Uterus (tissue), 2 donors: Measurements from ENCODE around the gene NGRN.

ENCODE experiments used
- POLR2A ChIP-seq, 2 donors: fragments of 450-650 bp; IDR thresholded peaks; one replicate each; pipeline ENCODE4 v1.6.1; 2016; ENCODE audit warnings: antibody characterized with exemption in 2 of 2, mild to moderate bottlenecking in 1 of 2, moderate library complexity in 1 of 2
- TF ChIP-seq, protein P1 (sequence below), 4 experiments: fragments of 200-600 bp in 2 of 4; fragments of 450-650 bp in 2 of 4; sonication (generic) in 2 of 4; IDR thresholded peaks; one replicate each; pipeline ENCODE4 v1.5.1; 2016 to 2019; ENCODE audit warnings: antibody characterized with exemption in 4 of 4, mild to moderate bottlenecking in 2 of 4, moderate library complexity in 1 of 4

GRCh38 chr15:90300988-90301706 lies 35.7 kb downstream of the NGRN start:
- TF ChIP-seq, protein P1, sequence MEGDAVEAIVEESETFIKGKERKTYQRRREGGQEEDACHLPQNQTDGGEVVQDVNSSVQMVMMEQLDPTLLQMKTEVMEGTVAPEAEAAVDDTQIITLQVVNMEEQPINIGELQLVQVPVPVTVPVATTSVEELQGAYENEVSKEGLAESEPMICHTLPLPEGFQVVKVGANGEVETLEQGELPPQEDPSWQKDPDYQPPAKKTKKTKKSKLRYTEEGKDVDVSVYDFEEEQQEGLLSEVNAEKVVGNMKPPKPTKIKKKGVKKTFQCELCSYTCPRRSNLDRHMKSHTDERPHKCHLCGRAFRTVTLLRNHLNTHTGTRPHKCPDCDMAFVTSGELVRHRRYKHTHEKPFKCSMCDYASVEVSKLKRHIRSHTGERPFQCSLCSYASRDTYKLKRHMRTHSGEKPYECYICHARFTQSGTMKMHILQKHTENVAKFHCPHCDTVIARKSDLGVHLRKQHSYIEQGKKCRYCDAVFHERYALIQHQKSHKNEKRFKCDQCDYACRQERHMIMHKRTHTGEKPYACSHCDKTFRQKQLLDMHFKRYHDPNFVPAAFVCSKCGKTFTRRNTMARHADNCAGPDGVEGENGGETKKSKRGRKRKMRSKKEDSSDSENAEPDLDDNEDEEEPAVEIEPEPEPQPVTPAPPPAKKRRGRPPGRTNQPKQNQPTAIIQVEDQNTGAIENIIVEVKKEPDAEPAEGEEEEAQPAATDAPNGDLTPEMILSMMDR (IDR thresholded peaks at IDR 0.05) = peak; percentile 10 to 68 (median 42)
- no peak for TF ChIP-seq POLR2A (IDR thresholded peaks at IDR 0.05)
